Mucosa of descending colon (tissue), 3 donors: Measurements from ENCODE around the gene SLC6A3. TPM values are rescaled to one million over a fixed set of nuclear protein-coding genes. Genes with fewer than 3 reads are reported as not detected.

ENCODE experiments used
- ATAC-seq: fragments of 200-7000 bp; cut with Tn5 transposase; one replicate; pipeline ENCODE4 v1.9.1; 2020; ENCODE audit warnings: mild to moderate bottlenecking, moderate library complexity
- DNase-seq, 3 donors: peaks; one replicate each; pipeline ENCODE4 v3.0.0-alpha.2; 2020
- H3K36me3 ChIP-seq: fragments of 200-600 bp; one replicate; pipeline ENCODE4 v1.8.0; 2021; ENCODE audit warnings: low read depth, mild to moderate bottlenecking
- H3K4me1 ChIP-seq: fragments of 200-600 bp; one replicate; pipeline ENCODE4 v1.8.0; 2021; ENCODE audit warnings: low read depth, mild to moderate bottlenecking
- H3K4me3 ChIP-seq: fragments of 200-600 bp; one replicate; pipeline ENCODE4 v1.8.0; 2021; ENCODE audit warnings: mild to moderate bottlenecking
- H3K9me3 ChIP-seq: fragments of 200-600 bp; one replicate; pipeline ENCODE4 v1.8.0; 2021; ENCODE audit warnings: mild to moderate bottlenecking
- intact Hi-C, 2 donors: fragments of 100-400 bp; cut with DNase I in 1 of 2; cut with micrococcal nuclease in 1 of 2; formaldehyde crosslinking; loops; one replicate each; pipeline versions ENCODE4 v1.11.0 to v1.11.1; 2022; cut with DNase I, micrococcal nuclease
- total RNA-seq, 3 donors: library from RNA; stranded (reverse); fragmentation: NEBNext Ultra II Directional in 2 of 3; extraction: Animal tissue kit (Norgen Biotek cat#: 25700) in 2 of 3; gene quantifications; one replicate each; pipeline versions ENCODE4 v1.2.1 to v1.2.4, GENCODE V29; 2021 to 2023
- TF ChIP-seq, protein P1 (sequence below): fragments of 200-600 bp; IDR thresholded peaks from one replicate; pipeline ENCODE4 v1.8.0; 2022; ENCODE audit warnings: antibody characterized with exemption, mild to moderate bottlenecking
- donor health status: DM: no; HTN: no; CAD: no; lungs with moderate emphysema.
- donor health status: DM: no; HTN: no; CAD: no.
- donor health status: DM: no; HTN: yes; CAD: no.

Gene SLC6A3
- total RNA-seq, 3 donors from 2014 or later, result not detected

DNA sequence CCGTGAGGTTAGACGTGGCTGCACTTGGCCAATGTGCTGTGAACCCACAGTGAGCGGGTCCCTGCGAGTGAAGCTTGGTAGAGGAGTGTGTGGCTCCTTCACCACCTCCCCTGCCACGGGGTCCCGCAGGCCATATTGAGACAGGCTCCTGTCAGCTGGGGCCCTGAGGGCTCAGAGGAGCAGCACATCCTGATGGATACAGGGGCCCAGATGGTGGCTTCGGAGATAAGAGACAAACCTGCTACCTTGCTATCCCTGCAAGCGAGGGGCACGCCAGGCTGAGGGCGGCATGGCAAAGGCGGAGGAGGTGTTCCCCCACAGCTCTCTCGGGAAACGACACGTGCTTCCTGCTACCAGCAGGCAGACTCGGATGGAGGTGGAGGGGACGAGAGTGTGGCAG, 33.1 kb downstream of the SLC6A3 start:
- DNase-seq, result peak in 1 of 3 donors; percentile 36
- intact Hi-C loops, result no loop called here
- Histone ChIP-seq H3K9me3 (no peaks in the 10 kb centered on the region), H3K36me3 (no peaks in the 10 kb centered on the region), H3K4me3 (no peak overlapping the region), H3K4me1 (no peaks in the 10 kb centered on the region)
- TF ChIP-seq, protein P1, sequence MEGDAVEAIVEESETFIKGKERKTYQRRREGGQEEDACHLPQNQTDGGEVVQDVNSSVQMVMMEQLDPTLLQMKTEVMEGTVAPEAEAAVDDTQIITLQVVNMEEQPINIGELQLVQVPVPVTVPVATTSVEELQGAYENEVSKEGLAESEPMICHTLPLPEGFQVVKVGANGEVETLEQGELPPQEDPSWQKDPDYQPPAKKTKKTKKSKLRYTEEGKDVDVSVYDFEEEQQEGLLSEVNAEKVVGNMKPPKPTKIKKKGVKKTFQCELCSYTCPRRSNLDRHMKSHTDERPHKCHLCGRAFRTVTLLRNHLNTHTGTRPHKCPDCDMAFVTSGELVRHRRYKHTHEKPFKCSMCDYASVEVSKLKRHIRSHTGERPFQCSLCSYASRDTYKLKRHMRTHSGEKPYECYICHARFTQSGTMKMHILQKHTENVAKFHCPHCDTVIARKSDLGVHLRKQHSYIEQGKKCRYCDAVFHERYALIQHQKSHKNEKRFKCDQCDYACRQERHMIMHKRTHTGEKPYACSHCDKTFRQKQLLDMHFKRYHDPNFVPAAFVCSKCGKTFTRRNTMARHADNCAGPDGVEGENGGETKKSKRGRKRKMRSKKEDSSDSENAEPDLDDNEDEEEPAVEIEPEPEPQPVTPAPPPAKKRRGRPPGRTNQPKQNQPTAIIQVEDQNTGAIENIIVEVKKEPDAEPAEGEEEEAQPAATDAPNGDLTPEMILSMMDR, result no peak
- ATAC-seq, result no peak

DNA sequence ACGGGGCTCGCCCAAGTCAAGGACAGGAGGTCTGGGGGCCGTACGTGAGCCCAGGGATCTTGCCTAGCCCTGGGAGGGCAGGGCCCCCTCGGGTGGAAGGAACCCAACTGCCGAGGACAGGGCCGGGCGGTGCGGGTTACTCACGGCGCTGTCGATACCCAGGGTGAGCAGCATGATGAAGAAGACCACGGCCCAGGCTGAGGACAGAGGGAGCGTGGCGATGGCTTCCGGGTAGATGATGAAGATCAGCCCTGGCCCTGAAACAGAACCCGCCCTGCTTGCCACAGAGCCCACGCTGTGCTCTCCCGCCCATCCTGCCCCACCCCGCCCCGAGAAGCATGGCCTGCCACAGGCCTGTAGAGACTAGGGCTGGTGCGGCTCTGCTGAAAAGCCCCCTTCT, 34.1 kb downstream of the SLC6A3 start:
- intact Hi-C loops, result no loop called here
- H3K36me3 ChIP-seq, result no peaks in the 10 kb centered on the region
- ATAC-seq (no peak), DNase-seq (peak in 1 of 3 donors; percentile 46)
- TF ChIP-seq, protein P1, result no peak
- no peak overlapping the region for H3K4me3 ChIP-seq
- no peaks in the 10 kb centered on the region for H3K9me3 ChIP-seq
- H3K4me1 ChIP-seq, result no peaks in the 10 kb centered on the region

DNA sequence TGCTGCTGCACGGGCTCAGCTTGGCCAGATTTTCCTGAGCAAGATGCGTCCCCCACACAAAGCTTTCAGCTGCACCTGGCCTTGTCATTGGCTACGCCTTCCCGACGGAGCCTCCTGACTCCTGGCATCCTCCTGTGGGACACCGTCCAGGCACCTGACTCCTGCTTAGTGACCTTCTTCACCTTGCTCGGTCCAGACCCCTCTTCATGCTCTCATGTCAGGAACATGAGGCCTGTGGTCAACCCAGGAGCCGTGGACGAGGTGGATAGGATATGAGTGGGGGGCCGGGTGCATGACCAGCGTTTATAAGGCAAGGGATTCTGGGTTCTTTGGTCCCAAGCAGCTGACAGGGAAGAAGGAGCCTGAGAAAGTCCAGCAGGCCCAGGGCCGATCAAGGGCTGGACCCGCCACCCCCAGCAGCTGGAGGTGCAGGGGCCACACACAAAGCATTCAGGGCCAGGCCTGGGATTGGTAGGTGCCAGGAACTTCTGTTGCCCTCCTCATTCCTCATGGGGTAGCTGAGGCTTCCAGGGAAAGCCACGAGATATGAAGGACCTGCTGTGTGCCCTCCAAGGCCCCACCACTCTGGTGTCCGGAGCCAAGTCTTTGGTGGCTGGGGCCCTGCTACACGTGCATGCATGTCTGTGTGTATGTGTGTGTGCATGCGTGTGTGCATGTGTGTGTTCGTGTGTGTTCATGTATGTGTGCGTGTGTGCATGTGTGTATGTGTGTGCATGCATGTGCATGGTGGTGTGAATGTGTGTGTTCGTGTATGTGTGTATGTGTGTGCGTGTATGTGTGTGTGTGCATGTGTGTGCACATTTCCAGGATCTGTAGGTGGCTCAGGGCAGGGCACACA, 34.9 kb downstream of the SLC6A3 start:
- Histone ChIP-seq H3K4me3 (no peak overlapping the region), H3K9me3 (no peaks in the 10 kb centered on the region), H3K36me3 (no peaks in the 10 kb centered on the region), H3K4me1 (no peaks in the 10 kb centered on the region)
- DNase-seq, result peak in 1 of 3 donors; percentile 21
- TF ChIP-seq, protein P1, result no peak
- ATAC-seq, result no peak
- intact Hi-C loops, result no loop called here

DNA sequence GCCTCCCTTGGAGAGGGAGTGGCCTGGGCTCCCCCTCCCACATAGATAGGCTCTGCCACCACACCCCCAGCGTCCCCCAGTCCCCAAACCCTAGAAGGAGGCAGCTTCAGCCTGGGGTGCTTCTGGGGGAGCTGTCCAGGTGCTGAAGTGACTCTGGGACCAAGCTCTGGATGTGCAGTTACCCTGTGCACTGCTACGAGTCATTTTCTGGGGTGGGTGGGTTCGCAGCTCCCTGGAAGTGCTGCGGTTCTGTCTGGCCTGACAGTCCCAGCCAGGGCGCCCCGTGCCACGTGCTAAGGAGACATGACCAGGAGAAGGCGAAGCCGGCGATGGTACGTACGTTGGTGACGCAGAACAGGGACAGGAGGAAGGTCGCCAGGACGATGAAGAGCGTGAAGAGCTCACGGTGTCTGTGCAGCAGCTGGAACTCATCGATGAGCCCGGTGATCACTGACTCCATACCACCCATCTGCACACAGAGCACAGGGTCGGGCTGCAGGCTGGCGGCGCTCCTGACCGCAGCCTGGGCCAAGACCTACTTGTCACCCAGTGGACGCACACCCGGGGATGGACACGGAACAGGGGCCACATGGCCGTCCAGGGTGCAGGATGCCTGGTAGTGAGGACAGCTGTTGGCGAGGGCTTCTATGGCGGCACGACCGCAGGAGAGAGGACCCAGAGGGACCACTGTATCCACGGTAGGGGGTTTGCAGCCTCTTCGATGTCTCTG, 35.7 kb downstream of the SLC6A3 start:
- TF ChIP-seq, protein P1, result no peak
- peak in 2 of 3 donors; percentile 25 to 48 for DNase-seq
- intact Hi-C loops, result no loop called here
- no peaks in the 10 kb centered on the region for H3K36me3 ChIP-seq
- no peak for ATAC-seq
- no peaks in the 10 kb centered on the region for H3K9me3 ChIP-seq
- H3K4me3 ChIP-seq, result no peak overlapping the region
- no peaks in the 10 kb centered on the region for H3K4me1 ChIP-seq

DNA sequence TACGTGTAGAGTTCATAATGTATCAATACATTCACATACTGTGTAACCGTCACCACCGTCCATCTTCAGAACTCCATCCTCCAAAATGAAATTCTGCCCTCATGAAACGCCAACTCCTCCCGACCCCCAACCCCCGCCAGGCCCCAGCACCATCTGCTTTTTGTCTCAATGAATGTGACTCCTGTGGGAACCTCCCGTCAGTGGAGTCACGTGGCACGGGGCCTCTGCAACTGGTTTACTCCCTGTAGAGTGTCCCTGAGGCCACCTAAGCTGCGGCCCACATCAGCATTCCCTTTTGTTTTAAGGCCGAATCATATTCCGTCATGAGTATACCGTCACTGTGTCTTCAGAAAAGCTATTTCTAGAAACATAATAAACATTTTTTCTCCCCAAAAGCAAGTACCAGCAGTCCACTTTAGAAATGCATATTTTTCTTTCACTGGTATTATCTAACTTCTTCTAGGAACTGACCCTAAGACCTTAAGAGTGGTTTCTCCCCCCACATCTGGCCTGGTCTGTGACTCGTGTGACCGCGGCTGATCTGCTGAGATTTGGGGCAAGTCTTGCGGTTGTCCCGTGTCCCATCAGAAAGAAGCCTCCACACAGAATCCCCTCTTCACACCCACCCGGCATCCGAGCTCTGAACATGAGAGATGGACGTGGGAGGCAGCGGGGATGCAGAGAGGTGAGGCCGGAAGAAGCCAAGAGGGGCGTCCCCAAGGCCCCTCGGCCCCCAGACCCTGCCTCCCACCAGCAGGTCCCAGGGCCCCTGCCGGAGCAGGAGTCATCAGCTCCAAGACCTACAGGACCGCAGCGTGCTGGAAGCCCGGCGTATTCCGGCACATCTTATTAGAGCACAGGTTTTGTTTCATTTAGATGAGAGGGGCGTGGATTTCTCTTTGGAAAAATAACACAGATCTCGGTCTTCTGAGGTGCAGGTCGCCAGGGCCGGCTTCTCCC, 38.3 kb downstream of the SLC6A3 start:
- no peak for ATAC-seq
- H3K36me3 ChIP-seq, result no peaks in the 10 kb centered on the region
- intact Hi-C loops, result no loop called here
- H3K9me3 ChIP-seq, result no peaks in the 10 kb centered on the region
- no peak overlapping the region for H3K4me3 ChIP-seq
- DNase-seq, result peak in 1 of 3 donors; percentile 32
- H3K4me1 ChIP-seq, result no peaks in the 10 kb centered on the region
- TF ChIP-seq, protein P1, result no peak
